ENCODE results near the gene VPS13A. TPM values are rescaled to one million over a fixed set of nuclear protein-coding genes. Genes with fewer than 3 reads are reported as not detected.

VPS13A gene
- total and polyA plus RNA-seq, 8 donors = 7.4 to 19.1 (median 15.6) TPM

DNA sequence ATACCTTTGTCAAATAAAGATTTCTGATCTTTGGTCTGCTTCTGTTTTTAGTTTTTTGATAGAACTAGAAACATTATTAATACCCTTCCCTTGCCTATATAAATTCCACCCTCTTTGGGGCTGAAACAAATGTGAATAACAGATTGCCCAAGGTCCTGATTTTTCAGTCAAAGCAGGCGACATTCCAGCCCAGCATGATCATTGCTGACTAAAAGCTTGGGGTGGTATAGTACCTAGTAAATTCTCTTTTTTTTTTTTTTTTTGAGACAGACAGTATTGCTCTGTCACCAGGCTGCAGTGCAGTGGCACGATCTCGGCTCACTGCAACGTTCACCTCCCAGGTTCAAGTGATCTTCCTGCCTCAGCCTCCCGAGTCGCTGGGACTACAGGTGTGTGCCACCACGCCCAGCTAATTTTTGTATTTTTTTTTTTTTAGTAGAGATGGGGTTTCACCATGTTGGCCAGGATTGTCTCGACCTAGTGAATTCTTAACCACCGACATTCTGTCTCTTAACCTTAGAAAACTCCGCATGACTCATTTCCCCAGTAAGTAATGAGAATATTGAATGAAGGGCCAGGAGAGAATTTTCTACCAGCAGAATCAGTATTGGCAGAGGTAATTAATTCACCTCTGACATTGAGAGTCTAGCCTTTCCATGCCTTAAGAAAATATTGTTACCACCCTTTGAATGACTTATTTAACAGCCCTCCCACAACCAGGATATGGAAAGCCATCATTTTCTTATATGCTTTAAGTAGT is 244.4 kb downstream of the VPS13A start:
- Histone ChIP-seq H3K9me3 (no peaks in the 10 kb centered on the region), H3K36me3 (no peaks in the 10 kb centered on the region), H3K27me3 (no peaks in the 10 kb centered on the region), H3K4me3 (no peak overlapping the region), H3K27ac (no peak overlapping the region), H3K4me1 (peaks cover 0 to 2% (median 2%) of the 10 kb centered on the region in 3 donors)
- no peak for DNase-seq
- ATAC-seq = no peak
- intact Hi-C loops (cut with DNase I) = no loop called here
- FAIRE-seq = no peak
- no peak for TF ChIP-seq CTCF (IDR thresholded peaks at IDR 0.05)
- WGBS, 2 donors = 96 to 98% methylated on average over 10 of the region's 10 CpGs

DNA sequence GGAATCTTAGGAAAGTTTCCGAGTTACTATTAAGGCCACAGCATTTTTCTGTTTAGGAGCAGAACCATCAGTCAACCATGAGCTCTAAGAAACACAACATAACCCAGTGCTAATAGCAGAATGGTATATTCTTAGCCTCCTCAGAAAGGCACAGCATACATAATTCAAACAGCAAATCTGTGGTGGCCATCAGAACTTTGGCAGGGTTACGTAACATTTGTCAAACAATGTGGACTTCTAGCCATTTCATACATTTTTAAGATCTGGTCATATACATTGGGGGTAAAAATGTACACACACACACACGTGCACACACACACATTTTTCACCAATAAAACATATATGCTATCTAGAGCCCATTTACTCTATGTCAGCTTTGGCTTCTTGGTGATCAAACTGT is 245.6 kb downstream of the VPS13A start:
- no peak for FAIRE-seq
- H3K9me3 ChIP-seq = no peaks in the 10 kb centered on the region
- WGBS, 2 donors = 97% methylated on average over 3 of the region's 3 CpGs
- no peak overlapping the region for H3K4me3 ChIP-seq
- intact Hi-C loops (cut with DNase I) = no loop called here
- H3K4me1 ChIP-seq = peaks cover 4 to 6% (median 5%) of the 10 kb centered on the region in 3 donors
- no peak overlapping the region for H3K27ac ChIP-seq
- H3K36me3 ChIP-seq = no peaks in the 10 kb centered on the region
- TF ChIP-seq CTCF (IDR thresholded peaks at IDR 0.05) = no peak
- ATAC-seq = no peak
- no peak for DNase-seq
- no peaks in the 10 kb centered on the region for H3K27me3 ChIP-seq

DNA sequence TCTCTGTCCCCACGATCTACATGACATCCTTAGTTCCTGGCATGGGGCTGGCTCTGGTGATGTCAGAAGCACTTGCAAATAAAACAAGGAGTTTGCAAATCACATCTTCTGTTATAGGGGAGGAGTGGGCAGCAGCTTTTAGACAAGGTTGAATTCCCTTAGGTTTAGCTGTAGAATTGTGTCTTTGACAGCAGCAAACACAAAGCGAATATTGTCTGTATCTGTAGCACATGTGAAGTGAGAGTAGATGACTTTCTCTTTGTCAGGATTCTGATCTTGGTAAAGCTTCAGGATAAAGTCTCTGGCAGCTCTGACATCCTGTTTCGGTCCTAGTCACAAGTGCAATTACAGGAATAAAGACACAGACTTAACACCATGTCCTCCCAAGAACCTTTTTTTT is 246.5 kb downstream of the VPS13A start:
- Histone ChIP-seq H3K36me3 (no peaks in the 10 kb centered on the region), H3K9me3 (no peaks in the 10 kb centered on the region), H3K27me3 (no peaks in the 10 kb centered on the region), H3K4me3 (no peak overlapping the region), H3K4me1 (peaks cover 4 to 6% (median 5%) of the 10 kb centered on the region in 3 donors), H3K27ac (no peak overlapping the region)
- TF ChIP-seq CTCF (IDR thresholded peaks at IDR 0.05) = no peak
- no peak for DNase-seq
- FAIRE-seq = no peak
- no peak for ATAC-seq
- intact Hi-C loops (cut with DNase I) = no loop called here
- WGBS, 2 donors = 92 to 97% methylated on average over 3 of the region's 3 CpGs

GRCh38 chr9:77424993-77425392 is 247.7 kb downstream of the VPS13A start:
- no peaks in the 10 kb centered on the region for H3K9me3 ChIP-seq
- no peak overlapping the region for H3K27ac ChIP-seq
- no peaks in the 10 kb centered on the region for H3K27me3 ChIP-seq
- H3K4me1 ChIP-seq = peaks cover 4 to 6% (median 5%) of the 10 kb centered on the region in 3 donors
- no peak for TF ChIP-seq CTCF (IDR thresholded peaks at IDR 0.05)
- intact Hi-C loops (cut with DNase I) = no loop called here
- no peaks in the 10 kb centered on the region for H3K36me3 ChIP-seq
- H3K4me3 ChIP-seq = no peak overlapping the region
- ATAC-seq (no peak), DNase-seq (no peak), FAIRE-seq (no peak)
- WGBS, 2 donors = 90 to 91% methylated on average over 2 of the region's 2 CpGs

- no peak for TF ChIP-seq CTCF (IDR thresholded peaks at IDR 0.05)
- FAIRE-seq (no peak), DNase-seq (no peak), ATAC-seq (no peak)
- H3K4me1 ChIP-seq = peaks cover 4 to 6% (median 5%) of the 10 kb centered on the region in 3 donors
- WGBS, 2 donors = 46 to 61% methylated on average over 3 of the region's 3 CpGs
- no peak overlapping the region for H3K4me3 ChIP-seq
- intact Hi-C loops (cut with DNase I) = no loop called here
- H3K36me3 ChIP-seq = no peaks in the 10 kb centered on the region
- H3K27ac ChIP-seq = no peak overlapping the region
- no peaks in the 10 kb centered on the region for H3K9me3 ChIP-seq
- H3K27me3 ChIP-seq = no peaks in the 10 kb centered on the region
Observed at GRCh38 chr9:77426712-77427111, 249.4 kb downstream of the VPS13A start.

All from pancreas (tissue), 10 donors.